Lower leg skin (tissue), 3 donors: ENCODE measurements around the gene EPC2.

Source experiments
- POLR2A ChIP-seq, 2 donors: fragments of 450-650 bp; IDR thresholded peaks; one replicate each; pipeline ENCODE4 v1.6.1; 2016 to 2017; ENCODE audit warnings: antibody characterized with exemption in 2 of 2, mild to moderate bottlenecking in 1 of 2, moderate library complexity in 1 of 2
- TF ChIP-seq, protein P1 (sequence below), 3 donors: fragments of 450-650 bp; IDR thresholded peaks; one replicate each; pipeline ENCODE4 v1.5.1; 2016; ENCODE audit warnings: antibody characterized with exemption in 3 of 3, mild to moderate bottlenecking in 3 of 3, moderate library complexity in 2 of 3

DNA sequence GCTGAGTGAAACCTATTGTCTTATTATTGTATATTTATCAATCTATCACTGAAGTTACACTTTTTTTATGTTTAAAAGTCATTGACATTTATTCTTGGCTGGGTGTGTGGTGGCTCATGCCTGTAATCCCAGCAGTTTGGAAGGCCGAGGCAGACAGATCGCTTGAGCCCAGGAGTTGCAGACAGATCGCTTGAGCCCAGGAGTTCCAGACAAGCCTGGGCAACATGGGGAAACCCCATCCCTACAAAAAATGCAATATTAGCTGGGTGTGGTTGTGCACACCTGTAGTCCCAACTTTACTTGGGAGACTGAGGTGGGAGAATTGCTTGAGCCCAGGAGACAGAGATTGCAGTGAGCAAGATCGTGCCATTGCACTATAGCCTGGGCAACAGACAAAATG lies 97.8 kb downstream of the EPC2 start:
- TF ChIP-seq, protein P1, sequence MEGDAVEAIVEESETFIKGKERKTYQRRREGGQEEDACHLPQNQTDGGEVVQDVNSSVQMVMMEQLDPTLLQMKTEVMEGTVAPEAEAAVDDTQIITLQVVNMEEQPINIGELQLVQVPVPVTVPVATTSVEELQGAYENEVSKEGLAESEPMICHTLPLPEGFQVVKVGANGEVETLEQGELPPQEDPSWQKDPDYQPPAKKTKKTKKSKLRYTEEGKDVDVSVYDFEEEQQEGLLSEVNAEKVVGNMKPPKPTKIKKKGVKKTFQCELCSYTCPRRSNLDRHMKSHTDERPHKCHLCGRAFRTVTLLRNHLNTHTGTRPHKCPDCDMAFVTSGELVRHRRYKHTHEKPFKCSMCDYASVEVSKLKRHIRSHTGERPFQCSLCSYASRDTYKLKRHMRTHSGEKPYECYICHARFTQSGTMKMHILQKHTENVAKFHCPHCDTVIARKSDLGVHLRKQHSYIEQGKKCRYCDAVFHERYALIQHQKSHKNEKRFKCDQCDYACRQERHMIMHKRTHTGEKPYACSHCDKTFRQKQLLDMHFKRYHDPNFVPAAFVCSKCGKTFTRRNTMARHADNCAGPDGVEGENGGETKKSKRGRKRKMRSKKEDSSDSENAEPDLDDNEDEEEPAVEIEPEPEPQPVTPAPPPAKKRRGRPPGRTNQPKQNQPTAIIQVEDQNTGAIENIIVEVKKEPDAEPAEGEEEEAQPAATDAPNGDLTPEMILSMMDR (IDR thresholded peaks at IDR 0.05) = no peak
- TF ChIP-seq POLR2A (IDR thresholded peaks at IDR 0.05) = no peak
